Measurements from ENCODE around the gene NOC3L.
"Not testable (repeated sequence)": the region's sequence is repeated elsewhere in the genome, so short reads cannot be mapped to it uniquely, and the experiment has no call there.

The NOC3L gene

DNA sequence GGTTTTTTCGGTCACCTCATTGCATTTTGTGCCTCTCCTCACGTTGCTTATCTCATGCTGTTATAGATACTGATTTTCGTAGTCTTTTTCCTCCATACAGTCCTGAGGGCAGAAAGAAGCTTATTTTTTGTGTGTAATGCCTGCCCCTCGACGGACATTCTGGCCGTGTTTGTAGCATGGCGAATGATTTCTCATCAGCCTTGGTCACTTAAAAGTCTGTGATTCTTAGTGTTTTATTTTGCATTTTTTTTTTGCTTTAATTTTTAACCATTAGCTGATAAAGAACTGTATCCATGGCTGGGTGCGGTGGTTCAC, 469 bp upstream of the NOC3L start:
- DNase-seq (ENCODE audit: low spot score) = no peak

DNA sequence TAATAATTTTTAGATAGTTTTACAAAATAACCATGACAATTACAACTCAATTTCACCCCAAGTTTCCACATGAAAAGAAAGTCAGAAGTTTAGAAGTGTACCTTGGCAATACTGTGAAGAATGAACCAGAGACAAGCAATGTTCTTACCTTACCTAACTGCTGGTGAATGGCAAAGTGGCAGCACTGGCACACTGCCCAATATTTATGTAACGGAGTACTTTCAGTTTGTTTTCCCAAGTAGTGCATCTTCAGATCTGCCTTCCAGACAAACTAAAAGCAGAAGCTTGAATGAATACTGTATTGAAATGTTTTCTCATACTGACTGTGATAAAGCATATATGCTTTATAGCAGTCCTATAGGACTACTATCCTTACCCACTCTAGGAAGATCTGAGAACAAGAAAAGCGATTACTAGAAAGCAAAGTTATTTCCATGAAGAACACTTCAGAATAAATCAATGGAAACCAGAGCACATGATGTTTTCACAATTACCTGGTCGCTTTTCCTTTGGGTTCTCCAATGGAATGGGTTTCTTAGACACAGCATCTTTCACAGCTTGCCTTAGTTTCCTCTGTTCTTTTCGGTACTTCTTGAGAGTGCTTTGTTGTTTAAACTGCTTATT, 1.5 kb downstream of the NOC3L start:
- DNase-seq (ENCODE audit: low spot score) = peak; percentile 7

DNA sequence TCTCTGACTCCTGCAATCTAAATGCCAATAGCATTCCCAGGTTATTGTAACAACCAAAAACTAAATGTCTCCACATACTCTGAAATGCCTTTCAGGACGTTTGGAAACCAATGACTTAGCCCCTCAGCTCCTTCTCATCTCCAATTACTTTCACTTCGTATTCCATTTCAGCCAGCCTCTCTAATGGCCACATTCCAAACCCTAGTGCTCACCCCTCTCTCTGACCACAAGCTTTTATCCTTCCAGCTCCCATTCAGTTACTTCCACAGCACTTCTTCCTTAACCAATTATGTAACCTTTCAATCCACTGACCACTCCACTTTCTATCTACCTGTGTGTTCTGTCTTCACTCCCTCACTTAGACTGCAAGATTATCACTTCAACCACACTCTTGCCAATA, 4.3 kb downstream of the NOC3L start:
- DNase-seq (ENCODE audit: low spot score) = peak; percentile 85

DNA sequence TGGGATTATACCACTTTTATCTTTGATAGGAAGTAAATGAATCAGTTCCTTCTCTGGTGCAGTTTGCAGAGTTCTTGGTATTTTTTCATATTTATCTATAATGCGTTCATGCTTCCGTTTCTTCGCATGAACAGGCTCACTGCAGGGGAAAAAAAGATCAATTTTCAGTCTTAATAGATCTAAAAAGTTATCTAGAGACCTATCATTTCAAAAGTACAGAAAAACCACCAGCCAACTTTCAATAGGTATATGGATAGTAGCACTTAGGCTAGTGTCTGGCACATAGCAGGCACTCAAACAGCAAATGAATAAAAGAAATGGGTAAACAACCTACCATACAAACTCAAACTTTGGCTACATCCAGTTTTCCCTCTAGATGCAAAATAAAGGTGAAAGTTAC, 5.5 kb downstream of the NOC3L start:
- DNase-seq (ENCODE audit: low spot score) = no peak

DNA sequence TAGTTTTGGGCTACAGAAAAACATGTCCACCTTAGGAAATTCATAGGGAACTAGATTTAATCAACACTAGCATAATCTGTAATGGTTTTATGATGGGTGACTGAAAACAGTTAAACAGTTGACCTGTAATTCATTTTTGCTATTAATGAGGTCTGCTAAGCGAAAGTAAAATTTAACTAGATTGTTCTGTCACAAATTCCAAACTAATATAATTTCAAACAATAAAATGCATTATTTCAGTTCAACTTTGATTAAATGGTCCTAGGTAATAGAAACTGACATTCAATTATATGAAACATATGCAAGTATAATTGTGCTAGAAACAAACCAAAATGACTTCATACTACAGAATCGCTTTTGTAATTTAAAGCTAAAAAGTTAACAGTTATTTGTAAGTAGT, 6.9 kb downstream of the NOC3L start:
- no peak for DNase-seq (ENCODE audit: low spot score)

DNA sequence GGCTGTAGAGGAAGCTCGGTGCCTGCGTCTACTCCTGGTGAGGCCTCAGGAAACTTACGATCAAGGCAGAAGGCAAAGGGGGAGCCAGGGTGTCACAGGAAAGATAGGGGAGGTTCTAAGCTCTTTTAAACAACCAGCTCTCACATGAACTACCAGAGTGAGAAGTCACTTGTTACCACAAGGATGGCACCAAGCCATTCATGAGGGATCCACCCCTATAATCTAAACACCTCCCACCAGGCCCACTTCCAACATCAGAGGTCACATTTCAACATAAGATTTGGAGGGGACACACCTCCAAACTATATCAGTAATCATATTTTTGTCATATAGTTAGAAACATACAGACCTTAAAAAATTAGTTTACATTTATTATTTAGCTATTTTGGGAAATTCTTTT, 9.4 kb downstream of the NOC3L start:
- no peak for DNase-seq (ENCODE audit: low spot score)

DNA sequence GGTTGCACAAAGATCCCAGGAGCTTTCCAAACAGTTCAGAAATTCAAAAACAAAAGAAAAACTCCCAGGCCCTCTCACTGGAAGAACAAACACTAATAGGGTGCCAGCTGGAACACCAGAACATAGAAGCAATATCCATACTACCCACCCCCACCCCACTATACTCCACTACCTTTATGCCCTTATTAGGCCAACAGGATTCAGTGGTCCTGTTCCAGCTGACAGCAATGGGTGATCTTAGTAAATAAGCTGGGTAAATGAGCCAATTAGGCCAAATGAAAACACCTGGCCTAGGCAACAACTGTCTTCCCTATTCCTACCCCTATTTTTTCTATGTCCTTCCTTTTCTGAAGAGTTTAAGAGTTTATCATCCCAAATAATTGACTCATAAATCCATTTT, 11.7 kb downstream of the NOC3L start:
- DNase-seq (ENCODE audit: low spot score) = no peak

DNA sequence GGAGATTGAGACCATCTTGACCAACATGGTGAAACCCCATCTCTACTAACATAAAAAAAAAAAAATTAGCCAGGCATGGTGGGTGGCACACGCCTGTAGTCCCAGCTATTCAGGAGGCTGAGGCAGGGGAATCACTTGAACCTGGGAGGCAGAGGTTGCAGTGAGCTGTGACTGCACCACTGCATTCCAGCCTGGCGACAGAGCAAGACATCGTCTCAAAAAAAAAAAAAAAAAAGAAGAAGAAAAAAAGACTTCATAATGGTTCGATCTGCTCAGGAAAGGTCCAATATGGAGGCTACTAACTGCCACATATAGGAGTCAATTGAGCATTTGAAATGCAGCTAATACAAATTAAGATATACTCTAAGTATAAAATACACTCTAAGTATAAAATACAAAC, 12.2 kb downstream of the NOC3L start:
- not testable (repeated sequence) for DNase-seq (ENCODE audit: low spot score)

DNA sequence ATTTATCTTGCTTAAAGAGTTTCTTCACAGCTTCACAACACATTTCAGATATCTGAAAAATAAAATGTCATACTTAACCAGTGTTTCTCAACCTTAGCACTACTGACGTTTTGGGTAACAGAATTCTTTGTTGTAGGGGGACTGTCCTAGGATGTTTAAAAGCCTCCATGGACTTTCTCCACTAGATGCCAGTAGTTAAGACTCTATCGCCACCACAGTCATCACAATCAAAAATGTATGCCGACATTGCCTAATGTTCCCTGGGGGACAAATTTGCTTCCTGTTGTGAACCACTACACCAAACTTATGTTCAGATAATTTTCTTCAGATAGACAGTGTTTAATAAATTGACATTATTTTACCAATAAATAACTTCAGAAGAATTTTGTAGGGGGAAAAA, 13.4 kb downstream of the NOC3L start:
- peak; percentile 11 for DNase-seq (ENCODE audit: low spot score)

DNA sequence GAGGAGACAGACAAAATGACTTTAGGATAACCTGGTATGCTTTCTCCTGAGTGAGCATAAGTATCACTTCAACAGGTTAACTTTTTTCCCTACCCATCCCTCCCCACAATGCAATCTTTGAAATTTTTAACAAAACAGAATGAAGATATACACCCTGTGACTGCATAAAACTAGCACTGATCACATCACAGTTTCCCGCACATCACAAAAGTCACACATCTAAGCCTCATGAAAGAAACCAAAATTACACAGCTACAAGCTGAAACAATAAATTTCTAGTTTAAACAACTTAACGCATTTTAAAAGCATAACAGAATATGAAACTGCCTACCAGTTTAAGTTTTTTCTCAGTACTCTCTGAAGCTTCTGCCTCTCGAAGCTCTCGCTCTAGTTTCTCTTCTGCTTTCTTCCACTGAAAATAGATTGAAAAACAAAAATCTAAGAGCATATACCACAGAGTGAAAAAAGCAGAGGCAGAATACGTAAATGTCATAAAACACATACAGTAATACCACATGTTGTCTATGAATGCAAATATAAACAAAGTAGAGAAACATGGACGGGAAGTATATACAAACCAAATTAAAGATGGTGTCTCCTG, 18.1 kb downstream of the NOC3L start:
- DNase-seq (ENCODE audit: low spot score) = no peak

DNA sequence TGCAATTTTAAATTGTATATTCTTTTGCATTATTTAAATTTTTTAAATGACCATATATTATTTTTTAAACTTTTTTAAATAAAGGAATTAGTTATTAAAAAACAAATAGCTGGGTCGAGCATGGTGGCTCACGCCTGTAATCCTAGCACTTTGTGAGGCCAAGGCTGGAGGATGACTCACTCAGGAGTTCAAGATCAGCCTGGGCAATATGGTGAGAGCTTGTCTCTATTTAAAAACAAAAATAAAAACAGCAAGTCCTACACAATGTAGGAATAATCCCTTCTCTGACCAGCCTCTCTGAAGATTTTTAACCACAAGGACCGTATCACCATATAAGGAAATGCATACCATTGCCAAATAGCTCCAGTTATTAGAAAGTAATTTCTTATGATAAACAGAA, 19.6 kb downstream of the NOC3L start:
- no peak for DNase-seq (ENCODE audit: low spot score)

DNA sequence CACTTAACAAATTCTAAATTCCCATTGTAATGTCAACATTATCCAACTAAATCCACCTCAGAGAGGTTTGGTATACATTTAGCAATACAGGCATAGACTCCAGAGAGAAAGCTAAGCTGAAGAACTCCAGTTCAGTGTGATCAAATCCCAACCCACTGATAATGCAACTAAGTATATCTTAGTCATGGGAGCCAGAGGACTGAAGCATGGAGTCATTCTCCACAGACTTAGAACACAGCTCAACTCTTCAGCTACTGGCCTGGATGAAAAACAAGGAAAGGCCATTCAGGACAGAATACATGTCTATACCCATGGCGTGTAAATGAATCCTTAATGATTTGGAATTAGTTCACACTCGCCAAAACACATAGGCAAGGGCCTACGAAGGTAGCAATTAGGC, 27.9 kb downstream of the NOC3L start:
- DNase-seq (ENCODE audit: low spot score) = no peak

DNA sequence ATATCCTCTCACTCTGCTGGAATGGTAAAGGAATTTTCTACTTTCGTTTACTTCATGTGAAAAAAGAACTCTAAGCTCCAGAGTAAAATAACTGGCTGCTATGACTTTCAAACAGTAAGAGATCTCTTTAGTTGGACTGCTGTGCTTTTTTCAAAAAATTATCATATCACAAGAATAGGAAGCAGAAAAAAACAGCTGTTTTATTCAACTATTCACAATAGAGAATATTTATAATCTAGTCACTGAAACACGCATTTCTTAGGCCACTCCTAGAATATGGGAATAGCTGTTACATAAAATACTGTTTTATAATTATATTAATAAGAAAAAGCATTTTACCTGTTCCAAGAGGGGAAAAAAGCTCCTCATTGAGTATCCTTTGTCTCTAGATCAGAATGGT, 29.7 kb downstream of the NOC3L start:
- no peak for DNase-seq (ENCODE audit: low spot score)

DNA sequence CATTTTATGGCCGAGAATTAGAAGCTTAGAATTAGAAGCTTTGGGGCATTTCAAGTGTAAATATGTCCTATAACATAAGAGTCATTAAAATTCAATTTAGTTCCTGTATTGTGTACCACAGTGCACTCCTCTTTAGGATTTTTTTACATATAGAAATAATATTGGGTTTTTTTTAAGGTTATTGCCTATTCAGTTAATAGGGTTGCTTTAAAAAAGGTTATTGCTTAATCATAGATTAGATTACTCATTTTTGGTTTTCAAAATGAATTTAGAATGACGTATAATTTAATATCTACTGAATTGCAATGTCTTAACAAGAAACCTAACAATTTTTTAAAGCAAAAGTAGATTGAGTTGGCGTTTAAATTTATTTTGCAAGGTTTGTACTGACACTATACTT, 34.1 kb downstream of the NOC3L start:
- DNase-seq (ENCODE audit: low spot score) = no peak

DNA sequence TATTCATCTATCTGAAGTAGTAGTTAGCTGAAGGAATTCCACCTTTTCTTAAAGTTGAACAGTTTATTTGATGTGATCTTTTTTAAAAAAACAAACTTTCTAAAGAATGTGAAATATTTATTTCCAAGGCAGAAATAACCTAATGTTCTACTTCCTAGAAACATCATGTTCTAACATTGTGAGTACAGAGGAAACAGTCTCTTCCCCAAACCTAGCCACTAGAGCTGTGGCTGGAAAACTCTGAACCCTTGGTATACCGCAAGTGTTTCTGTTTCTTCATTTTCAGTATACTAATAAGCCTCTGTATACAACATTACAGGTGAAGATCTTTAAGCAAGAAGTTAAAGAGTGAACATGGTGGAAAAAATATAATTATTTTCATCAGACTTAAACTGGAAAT, 35.1 kb downstream of the NOC3L start:
- DNase-seq (ENCODE audit: low spot score) = no peak

DNA sequence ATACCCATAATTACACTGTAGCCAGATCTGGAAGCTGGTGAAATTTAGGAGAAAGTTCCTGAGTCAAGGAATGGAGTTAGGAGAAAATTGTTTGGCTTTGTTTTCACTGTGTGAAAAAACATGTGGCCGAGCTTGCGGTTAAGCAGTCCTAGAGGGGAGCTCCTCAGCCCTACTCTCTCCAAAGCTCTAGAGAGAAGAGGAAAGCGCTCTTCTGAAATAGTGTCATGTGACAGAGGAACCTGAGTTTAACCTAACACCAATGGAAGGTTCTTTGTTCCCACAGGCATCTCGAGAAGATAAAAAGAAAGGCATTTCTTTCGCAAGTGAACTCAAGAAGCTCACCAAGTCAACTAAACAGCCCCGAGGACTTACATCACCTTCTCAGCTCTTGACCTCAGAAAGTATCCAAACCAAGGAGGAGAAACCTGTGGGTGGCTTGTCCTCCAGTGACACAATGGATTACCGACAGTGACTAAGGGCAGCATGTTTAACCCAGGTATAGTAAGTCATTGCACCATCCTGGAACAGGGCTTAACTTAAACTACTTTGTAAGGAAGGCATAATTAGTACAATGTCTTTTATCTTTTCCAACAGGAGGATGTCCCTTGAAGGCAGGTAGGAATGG, 38.0 kb downstream of the NOC3L start:
- DNase-seq (ENCODE audit: low spot score) = no peak

DNA sequence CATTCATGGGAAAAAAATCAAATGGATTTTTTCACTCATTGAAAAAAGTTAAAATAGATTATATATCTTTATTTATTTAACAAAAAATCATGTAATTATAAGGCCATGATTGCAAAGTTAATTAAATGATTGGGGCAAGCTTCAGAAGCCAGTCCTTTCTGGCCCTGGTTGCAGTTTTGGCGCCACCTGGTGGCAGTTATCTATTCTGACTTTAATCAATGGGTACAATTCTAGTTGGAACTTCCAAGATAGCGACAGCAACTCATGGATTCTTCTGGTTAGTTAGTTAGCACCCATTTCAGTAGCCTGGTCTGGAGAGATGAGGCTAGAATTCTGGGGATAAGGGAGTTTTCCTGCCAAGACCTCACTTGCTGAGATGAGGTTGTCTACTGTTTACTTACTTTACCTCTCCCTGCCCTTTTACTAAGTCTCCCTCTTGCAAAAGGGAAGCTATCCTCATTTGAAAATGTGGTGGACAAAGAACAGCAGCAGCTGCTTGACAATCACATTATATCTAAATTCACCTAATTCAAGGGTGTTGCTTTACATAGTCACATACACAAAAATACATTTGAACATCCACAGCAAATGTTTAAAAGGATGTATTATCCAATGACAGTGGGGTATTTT, 42.3 kb downstream of the NOC3L start:
- DNase-seq (ENCODE audit: low spot score) = peak; percentile 72

DNA sequence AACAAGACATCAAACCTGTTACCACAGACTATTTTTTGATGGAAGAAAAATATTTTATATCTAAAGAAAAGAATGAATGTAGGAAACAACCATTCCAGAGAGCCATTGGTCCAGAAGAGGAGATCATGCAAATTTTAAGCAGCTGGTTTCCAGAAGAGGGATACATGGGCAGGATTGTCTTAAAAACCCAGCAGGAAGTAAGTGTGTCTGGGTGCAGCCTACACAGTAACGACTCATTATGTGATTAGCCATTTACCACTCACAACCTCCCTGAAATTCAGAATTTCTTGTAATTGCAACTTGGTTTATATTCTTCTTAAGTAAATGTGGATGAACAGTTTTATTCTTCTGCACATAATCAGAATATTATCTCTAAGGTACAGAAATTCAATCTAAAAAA, 46.2 kb downstream of the NOC3L start:
- DNase-seq (ENCODE audit: low spot score) = no peak

DNA sequence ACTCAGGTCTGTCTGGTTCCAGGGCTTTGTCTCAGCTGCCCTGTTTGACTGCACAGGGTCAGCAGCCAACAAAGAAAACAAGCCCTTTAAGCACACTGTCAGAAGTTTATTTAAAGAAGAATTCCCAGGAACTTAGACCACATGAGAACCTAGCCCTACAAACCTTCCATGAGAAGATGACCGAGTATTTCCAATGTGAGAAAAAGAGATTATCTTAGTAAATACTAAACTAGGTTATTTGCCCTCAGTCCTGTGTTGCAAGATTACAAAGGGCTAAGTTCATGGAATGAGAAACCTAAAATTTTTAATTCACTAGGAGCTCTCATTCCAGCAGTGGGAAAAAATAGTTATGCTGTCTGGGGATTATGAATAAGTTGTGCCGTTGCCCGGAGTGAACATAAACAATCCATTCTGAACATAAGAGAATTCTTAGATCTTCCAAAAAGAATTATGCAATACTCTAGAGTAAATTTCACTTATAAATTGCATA, 46.7 kb downstream of the NOC3L start:
- DNase-seq (ENCODE audit: low spot score) = peak; percentile 22

DNA sequence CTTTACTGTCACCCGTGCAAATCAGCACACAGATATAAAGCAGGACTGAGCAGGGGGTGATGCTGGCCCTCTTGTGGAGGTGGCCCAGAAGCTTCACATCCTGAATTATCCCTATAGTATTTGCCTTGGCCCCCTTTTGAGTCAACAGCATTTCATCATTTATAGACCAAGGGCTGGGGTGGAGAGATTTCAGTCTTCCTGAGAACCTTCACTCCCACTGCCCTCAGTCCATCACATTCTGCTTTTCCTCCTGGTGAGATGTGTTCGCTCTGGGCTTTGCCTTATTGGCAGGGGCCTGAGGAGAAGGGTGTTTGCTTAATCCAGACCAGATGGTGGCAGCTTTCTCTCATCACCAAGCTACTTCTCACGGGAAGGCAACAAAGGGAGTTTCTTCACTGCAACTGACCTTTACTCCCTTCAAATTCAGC, 47.7 kb downstream of the NOC3L start:
- peak; percentile 59 for DNase-seq (ENCODE audit: low spot score)

DNA sequence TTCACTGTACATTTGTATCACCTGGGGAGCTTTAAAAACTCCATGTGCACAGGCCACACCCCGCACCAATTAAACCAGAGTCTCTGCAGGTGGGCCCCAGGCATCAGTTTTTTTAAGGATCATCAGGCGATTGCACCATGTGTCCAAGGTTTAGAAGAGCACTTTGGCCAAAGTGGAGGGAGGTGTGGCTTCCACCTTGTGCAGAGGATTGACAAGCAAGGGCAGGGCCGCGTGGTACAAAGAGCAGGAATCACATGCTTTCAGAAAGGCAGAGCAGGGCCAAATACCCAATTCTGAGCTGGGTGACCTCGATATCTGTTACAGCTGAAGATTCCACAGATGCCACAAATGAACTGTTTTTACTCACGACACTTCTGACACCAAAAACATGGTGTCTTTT, 52.4 kb downstream of the NOC3L start:
- DNase-seq (ENCODE audit: low spot score) = no peak

DNA sequence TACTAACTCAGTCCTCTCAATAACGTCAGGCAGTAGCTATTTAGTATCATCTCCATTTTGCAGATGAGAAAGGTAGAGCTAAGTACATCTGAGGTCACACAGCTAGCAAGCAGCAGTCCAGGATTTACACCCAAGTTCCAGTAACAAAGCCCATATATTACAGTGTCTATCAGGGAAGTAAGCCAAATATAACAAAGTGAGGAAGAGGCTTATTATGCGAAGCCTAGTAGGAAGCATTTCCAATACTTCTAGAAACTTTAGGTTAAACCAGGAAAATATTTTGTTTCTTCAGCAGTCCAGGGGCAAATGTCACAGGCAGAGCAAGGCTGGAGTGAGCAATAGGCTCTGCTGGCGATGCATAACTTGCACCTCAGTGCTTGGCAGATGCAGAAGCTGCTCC, 53.9 kb downstream of the NOC3L start:
- DNase-seq (ENCODE audit: low spot score) = no peak

DNA sequence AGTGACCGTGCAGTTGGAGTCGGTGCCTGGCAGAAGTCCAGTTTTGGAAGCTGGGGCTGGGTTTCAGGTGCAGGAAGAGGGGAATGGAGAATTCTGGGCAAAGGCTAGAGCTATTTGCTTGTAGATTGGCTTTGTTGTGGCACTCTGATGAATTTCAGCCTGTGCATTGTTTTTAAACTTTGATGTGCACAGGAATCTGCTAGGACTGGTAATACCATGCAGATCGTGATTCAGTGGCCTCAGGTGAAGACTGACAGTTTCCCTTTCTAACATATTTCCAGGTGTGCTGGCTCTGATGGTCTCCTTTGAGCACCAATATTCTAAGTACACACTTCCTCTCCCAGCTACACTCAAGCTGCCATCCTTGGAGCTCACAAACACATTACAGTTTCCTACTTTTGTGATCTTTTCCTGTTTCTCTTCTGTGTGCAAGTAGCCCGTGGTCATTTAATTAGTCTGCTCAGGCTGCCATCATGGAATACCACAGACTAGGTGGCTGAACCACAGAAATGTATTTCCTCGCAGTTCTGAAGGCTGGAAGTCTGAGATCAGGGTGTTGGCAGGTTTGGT, 55.6 kb downstream of the NOC3L start:
- DNase-seq (ENCODE audit: low spot score) = no peak

Measured in GM03348 (cell line).